HEK293T (cell line): ENCODE data around the gene UTF1.

ENCODE experiments used
- CTCF ChIA-PET: fragments of 350-600 bp; formaldehyde crosslinking; extraction: SDS; loops from one replicate; lab custom pipeline; 2021; ENCODE audit warnings: antibody characterized with exemption, inconsistent platforms; lab: Yijun Ruan, JAX
- POLR2A ChIA-PET: fragments of 350-600 bp; formaldehyde crosslinking; extraction: SDS; loops from one replicate; lab custom pipeline; 2020; ENCODE audit warnings: antibody characterized with exemption, inconsistent platforms; lab: Yijun Ruan, JAX
- DNase-seq: peaks from one replicate; pipeline ENCODE4 v3.0.0; 2012; ENCODE audit warnings: mixed read lengths; ENCODE audit errors: extremely low spot score
- ARNT ChIP-seq: fragments of 450-650 bp; IDR thresholded peaks from 2 replicates; pipeline ENCODE4 v1.6.1; 2017; ENCODE audit warnings: mild to moderate bottlenecking
- BHLHE40 ChIP-seq: fragments of 450-650 bp; IDR thresholded peaks from 2 replicates; pipeline ENCODE4 v1.6.1; 2016; ENCODE audit warnings: mild to moderate bottlenecking, moderate library complexity, borderline replicate concordance
- CTBP1 ChIP-seq: fragments of 450-650 bp; IDR thresholded peaks from 2 replicates; pipeline ENCODE4 v1.6.1; 2016; ENCODE audit warnings: borderline replicate concordance
- ELF4 ChIP-seq: fragments of 450-650 bp; IDR thresholded peaks from 2 replicates; pipeline ENCODE4 v1.6.1; 2017; ENCODE audit warnings: antibody characterized with exemption
- FOXA1 ChIP-seq: fragments of 450-650 bp; IDR thresholded peaks from 2 replicates; pipeline ENCODE4 v1.6.1; 2016; ENCODE audit warnings: mild to moderate bottlenecking
- FOXK2 ChIP-seq: fragments of 450-650 bp; IDR thresholded peaks from 2 replicates; pipeline ENCODE4 v1.6.1; 2016; ENCODE audit warnings: mild to moderate bottlenecking
- FOXM1 ChIP-seq: fragments of 450-650 bp; IDR thresholded peaks from 2 replicates; pipeline ENCODE4 v1.6.1; 2017; ENCODE audit warnings: mild to moderate bottlenecking, borderline replicate concordance
- HDGF ChIP-seq: fragments of 450-650 bp; IDR thresholded peaks from 2 replicates; pipeline ENCODE4 v1.6.1; 2017; ENCODE audit warnings: antibody characterized with exemption, borderline replicate concordance
- L3MBTL2 ChIP-seq: fragments of 450-650 bp; conservative IDR thresholded peaks from 2 replicates; pipeline ENCODE4 v1.6.1; 2016; ENCODE audit warnings: mild to moderate bottlenecking
- LEF1 ChIP-seq: fragments of 450-650 bp; IDR thresholded peaks from 2 replicates; pipeline ENCODE4 v1.6.1; 2017; ENCODE audit warnings: mild to moderate bottlenecking, borderline replicate concordance
- NFRKB ChIP-seq: fragments of 450-650 bp; IDR thresholded peaks from 2 replicates; pipeline ENCODE4 v1.6.1; 2016; ENCODE audit warnings: mild to moderate bottlenecking, moderate library complexity
- PKNOX1 ChIP-seq: fragments of 450-650 bp; IDR thresholded peaks from 2 replicates; pipeline ENCODE4 v1.6.1; 2016
- SP1 ChIP-seq: fragments of 450-650 bp; IDR thresholded peaks from 2 replicates; pipeline ENCODE4 v1.6.1; 2017
- SUZ12 ChIP-seq: fragments of 450-650 bp; IDR thresholded peaks from 2 replicates; pipeline ENCODE4 v1.6.1; 2016; ENCODE audit warnings: mild to moderate bottlenecking
- TARDBP ChIP-seq: fragments of 450-650 bp; IDR thresholded peaks from 2 replicates; pipeline ENCODE4 v1.6.1; 2016
- ZNF384 ChIP-seq: fragments of 450-650 bp; IDR thresholded peaks from 2 replicates; pipeline ENCODE4 v1.6.1; 2016

UTF1 gene

DNA sequence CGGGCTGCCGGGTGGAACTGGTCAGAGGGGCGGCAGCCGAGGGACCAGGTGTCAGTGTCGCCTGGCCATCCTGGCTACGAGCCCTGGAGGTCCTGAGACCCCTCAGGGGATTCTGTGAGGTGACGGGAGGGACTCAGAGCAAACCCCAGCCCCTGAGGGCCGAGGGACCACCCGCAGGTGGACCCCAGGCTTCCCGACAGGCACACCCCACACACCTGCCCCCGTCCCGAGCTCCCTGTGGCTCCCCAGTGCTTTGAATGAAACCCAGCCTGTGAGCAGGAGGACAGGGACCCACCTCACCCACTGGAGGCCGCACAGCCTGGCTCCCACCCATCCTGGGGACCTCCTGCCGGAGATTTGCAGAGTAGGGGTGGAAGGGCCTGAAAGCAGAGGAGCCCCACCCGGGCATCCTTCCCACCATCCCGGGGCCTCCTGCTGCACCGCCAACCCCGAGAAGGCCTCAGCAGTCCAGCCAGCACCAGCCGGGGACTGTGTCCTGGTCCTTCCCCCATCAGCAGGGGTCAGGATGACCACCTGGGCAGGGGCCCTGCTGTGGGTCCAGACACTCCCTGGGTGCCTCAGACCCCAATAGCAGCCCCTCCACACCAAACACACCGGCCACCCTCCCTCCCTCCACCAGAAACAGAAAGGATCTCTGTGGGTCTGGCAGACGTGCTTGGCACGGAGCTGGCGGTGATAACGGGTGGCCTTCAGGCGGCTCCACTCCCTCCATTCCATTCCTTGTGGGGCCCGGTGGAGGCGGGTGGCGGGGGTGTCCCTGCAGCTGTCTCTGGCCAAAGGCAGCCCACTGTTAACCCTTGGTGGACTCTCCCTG is 21.6 kb downstream of the UTF1 start:
- no peak for TF ChIP-seq SP1
- TF ChIP-seq ELF4, result no peak
- no peak for TF ChIP-seq FOXA1
- TF ChIP-seq SUZ12, result no peak
- no peak for TF ChIP-seq ZNF384
- TF ChIP-seq CTBP1, result no peak
- TF ChIP-seq TARDBP, result no peak
- TF ChIP-seq FOXM1, result no peak
- no peak for TF ChIP-seq FOXK2
- no peak for TF ChIP-seq ARNT
- TF ChIP-seq LEF1, result no peak
- ChIA-PET POLR2A (no interaction called here), CTCF (no interaction called here)
- no peak for DNase-seq

- ChIA-PET CTCF (no interaction called here), POLR2A (no interaction called here)
- no peak for DNase-seq
- no peak for TF ChIP-seq FOXK2
- TF ChIP-seq NFRKB, result no peak
- TF ChIP-seq ELF4, result no peak
- no peak for TF ChIP-seq FOXA1
- no peak for TF ChIP-seq SUZ12
- TF ChIP-seq HDGF, result no peak
- no peak for TF ChIP-seq SP1
- TF ChIP-seq BHLHE40, result no peak
- no peak for TF ChIP-seq PKNOX1
- no peak for TF ChIP-seq TARDBP
Measured at GRCh38 chr10:133252223-133252552, 22.2 kb downstream of the UTF1 start.

DNA sequence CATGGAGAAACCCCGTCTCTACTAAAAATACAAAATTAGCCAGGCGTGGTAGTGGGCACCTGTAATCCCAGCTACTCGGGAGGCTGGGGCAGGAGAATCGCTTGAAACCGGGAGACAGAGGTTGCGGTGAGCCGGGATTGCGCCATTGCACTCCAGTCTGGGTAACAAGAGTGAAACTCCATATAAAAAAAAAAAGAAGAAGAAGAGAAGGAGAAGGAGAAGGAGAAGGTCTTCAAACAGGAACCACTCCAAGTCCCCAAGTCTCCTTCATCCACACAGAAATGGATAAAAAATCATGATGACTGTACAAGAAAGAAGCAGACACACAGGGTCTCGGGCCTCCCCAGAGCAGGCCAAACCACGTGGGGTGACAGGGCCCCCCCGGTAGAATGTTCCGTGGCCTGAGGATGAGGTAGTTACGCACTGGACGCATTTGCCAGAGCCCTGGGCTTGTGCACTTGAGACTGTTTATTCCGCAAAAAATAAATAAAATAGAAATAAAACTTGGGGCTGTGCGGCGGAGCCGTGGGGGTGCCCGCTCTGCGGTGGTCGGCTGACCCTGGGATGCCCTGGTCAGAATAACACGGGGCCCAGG is 23.4 kb downstream of the UTF1 start:
- CTCF ChIA-PET, result no interaction called here
- TF ChIP-seq CTBP1 (no peak), BHLHE40 (no peak), FOXM1 (no peak), HDGF (no peak), ARNT (no peak)
- POLR2A ChIA-PET, result no interaction called here

GRCh38 chr10:133254421-133255120 is 24.6 kb downstream of the UTF1 start:
- no peak for DNase-seq
- no peak for TF ChIP-seq FOXK2
- TF ChIP-seq CTBP1, result no peak
- TF ChIP-seq TARDBP, result no peak
- TF ChIP-seq PKNOX1, result no peak
- TF ChIP-seq NFRKB, result no peak
- TF ChIP-seq FOXA1, result no peak
- no peak for TF ChIP-seq ELF4
- TF ChIP-seq L3MBTL2, result no peak
- no peak for TF ChIP-seq BHLHE40
- TF ChIP-seq ZNF384, result no peak
- TF ChIP-seq SP1, result no peak
- TF ChIP-seq ARNT, result no peak
- ChIA-PET POLR2A (no interaction called here), CTCF (no interaction called here)

More for the DNA sequence above, 23.4 kb downstream of the UTF1 start:
- no peak for DNase-seq

- ChIA-PET CTCF (no interaction called here), POLR2A (no interaction called here)
- no peak for TF ChIP-seq ELF4
- TF ChIP-seq ARNT, result no peak
- TF ChIP-seq FOXM1, result no peak
- no peak for TF ChIP-seq NFRKB
- TF ChIP-seq FOXA1, result no peak
- TF ChIP-seq FOXK2, result no peak
- no peak for TF ChIP-seq TARDBP
- TF ChIP-seq BHLHE40, result no peak
- TF ChIP-seq SP1, result no peak
- TF ChIP-seq SUZ12, result no peak
- no peak for TF ChIP-seq PKNOX1
- no peak for TF ChIP-seq LEF1
- no peak for TF ChIP-seq ZNF384
- TF ChIP-seq CTBP1, result no peak
- no peak for TF ChIP-seq HDGF
- no peak for DNase-seq
Measured at GRCh38 chr10:133255323-133255722, 25.3 kb downstream of the UTF1 start.
